HuH-7.5 (cell line): ENCODE results near the gene HDHD3.

Experiments
- DNase-seq: peaks from one replicate; pipeline ENCODE4 v3.0.0; 2011; ENCODE audit warnings: low spot score

Gene HDHD3

DNA sequence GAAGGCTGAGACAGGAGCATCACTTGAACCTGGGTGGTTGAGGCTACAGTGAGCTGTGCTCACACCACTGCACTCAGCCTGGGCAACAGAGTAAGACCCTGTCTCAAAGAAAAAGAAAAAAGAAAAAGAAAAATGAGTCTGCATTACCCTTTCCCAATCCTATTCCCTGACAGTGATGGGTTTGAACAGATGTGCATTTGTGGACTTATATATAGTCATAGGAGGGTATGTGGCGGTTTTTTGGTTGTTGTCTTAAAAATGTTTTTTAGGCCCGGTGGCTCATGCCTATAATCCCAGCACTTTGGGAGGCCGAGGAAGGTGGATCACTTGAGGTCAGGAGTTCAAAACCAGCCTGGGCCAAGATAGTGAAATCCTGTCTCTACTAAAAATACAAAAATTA is 13.4 kb downstream of the HDHD3 start:
- DNase-seq = no peak

DNA sequence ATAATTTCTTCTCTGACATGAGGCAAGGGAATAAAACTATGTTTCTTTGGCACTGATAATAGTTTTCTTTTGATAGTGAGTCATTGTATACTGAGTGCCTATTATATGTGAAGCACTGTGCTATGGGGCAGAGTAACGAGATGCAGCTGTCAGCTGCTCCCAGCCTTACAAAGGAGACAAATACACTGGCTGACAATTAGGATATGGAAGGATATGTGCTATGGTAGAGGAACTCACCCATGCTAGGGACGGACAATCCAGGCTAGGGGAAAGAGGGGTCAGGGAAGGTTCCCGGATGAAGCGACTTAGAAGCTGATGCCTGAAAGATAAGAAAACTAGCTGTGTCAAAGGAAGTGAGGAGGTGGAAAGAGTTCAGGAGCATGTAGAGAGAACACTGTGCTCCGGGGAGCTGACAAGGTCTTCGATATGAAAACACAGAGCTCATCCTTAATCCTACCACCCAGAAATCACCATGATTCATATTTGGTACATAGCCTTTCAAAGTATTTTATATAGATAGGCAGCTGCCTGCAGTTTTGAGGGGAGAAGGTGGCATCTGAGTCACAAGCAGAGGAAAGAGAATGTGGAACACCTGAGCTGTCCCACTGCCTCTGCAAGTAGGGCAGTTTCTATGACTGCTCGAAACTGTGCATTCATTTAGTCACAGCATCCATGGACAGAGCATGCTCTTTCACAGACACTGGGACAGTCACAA is 15.3 kb downstream of the HDHD3 start:
- no peak for DNase-seq

DNA sequence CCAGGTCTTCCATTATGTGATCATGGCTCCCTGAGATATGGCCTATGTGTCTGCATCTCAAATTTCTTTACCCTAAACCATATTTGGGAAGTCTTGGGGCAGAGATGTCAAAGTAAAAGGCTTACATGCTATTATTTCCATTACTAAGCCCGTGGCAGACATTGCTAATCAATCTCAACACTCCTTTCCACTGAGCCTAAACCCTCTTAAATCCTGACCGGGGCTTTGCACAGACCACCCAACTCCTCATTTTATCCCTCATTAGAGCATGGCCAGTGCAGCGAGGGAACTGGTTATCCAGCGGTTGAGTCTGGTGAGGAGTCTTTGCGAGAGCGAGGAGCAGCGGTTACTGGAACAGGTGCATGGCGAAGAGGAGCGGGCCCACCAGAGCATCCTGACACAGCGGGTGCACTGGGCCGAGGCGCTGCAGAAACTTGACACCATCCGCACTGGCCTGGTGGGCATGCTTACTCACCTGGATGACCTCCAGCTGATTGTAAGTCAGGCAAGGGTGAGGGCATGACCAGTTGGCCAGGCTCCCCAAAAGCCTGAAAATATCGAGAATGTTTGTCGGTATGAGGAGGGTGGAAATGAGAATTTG is 16.4 kb downstream of the HDHD3 start:
- no peak for DNase-seq

DNA sequence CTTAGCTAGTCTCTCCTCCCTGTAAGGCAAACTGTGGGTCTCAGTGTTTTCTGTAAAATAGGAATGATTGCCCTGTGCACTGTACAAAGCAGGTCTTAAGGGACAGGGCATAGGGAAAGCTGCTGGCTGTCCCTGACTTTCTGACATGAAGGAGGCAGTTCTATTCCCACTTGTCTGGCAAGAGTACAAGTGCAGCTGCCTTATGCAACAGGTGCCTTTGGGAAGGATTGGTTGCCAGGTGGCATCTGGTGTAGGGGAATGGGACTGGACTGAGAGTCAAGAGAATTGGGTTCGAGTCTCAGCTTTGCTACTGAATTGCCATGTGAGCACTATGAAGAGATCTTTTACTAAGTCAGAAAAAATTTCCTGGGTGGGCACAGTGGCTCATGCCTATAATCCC is 17.4 kb downstream of the HDHD3 start:
- no peak for DNase-seq

DNA sequence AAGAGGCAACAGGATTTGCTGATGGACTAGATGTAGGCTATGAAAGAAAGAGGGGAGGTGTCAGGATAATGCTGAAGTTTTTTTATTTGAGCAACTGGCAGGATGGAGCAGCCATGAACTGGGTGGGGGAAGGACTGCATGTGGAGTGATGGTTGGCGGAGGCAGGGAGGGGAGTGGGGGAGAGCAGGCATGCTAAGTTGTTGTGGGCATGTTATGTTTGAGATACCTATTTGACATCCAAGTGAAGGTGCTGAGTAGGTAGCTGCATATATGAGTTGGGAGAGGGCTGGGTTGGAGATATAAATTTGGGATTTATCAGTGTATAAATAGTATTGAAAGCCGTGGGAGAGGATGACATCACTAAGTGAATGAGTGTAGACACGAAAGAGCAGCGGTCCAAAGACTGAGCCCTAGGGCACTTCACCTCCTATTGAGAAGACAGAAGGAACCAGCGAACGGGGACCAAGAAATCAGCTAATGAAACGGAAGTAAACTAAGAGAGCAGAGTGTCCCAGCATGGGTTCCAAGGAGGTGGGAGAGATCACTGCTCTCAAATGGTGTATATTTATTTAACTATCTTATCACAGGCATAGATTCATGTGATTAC is 20.0 kb downstream of the HDHD3 start:
- no peak for DNase-seq

DNA sequence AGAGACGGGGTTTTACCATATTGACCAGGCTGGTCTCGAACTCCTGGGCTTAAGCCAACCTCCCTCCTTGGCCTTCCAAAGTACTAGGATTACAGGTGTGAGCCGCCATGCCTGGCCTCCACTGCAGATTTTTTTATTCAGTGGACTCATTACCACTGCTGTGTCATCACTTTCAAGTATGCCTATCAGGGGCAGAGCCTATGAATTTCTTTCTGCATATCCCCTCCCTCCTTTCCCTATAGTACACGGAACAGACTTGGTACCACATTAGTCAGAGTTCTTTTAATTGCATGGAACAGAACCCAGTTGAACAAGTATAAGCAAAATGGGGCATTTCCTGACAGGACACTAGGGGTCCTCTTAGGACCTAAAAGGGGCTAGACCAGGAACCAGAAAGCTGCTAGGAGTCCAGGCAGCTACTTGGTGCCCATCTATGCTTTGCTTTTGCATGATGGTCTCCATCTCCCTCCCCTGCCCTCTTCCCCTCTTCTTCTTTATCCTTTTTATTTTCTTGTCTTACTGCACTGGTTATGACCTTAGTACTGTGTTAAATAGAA is 21.7 kb downstream of the HDHD3 start:
- no peak for DNase-seq

DNA sequence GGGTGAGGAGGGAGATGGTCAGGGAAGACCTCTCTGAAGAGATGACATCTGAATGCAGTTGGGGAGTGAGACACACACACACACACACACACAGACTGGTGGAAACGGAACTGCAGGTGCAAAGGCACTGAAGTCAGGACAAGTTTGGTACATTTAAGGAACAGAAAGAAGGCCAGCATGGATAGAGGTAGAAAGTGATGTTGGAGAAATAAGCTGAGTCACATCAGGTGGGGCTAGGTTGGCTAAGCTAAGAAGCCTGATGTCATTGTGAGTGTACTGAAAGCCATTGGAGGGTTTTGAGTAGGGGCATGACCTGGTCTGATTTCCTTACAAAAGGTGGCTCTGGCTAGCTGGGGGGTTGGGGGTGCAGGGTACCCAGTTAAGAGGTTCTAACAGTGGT is 24.4 kb downstream of the HDHD3 start:
- no peak for DNase-seq

DNA sequence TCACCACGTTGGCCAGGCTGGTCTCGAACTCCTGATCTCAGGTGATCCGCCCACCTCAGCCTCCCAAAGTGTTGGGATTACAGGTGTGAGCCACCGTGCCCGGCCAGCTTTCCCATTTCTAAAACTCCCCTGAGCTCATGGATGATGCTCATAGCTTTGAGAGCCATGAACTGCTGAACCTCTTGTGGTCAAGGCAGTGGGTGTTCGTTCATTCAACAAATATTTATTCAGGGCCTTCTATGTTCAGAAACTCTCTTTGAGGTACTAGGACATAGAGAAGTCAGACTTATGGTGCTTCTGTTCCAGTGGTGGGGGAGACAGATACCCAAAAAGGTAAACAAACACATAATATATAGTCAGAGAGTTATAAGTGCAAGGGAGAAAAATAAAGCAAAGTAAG is 24.8 kb downstream of the HDHD3 start:
- DNase-seq = no peak

DNA sequence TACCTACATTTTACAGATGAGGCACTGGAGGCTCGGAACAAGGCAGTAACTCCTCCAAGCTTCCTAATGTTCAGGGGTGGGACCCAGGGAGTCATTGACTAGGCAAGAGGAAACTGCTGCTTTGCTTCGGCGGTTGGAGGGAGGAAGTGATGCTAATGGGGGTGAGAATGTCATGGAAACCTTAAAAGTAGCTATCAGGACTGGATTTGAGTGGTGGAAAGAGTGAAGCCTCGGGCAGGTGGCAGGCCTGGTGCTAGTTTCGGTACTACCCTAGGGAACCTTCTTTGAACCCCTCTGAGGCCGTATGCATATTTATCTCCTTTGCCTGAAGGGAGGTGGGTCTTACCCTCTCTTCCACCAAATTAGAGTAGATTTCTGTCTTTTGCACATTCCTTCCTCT is 25.8 kb downstream of the HDHD3 start:
- DNase-seq = no peak

DNA sequence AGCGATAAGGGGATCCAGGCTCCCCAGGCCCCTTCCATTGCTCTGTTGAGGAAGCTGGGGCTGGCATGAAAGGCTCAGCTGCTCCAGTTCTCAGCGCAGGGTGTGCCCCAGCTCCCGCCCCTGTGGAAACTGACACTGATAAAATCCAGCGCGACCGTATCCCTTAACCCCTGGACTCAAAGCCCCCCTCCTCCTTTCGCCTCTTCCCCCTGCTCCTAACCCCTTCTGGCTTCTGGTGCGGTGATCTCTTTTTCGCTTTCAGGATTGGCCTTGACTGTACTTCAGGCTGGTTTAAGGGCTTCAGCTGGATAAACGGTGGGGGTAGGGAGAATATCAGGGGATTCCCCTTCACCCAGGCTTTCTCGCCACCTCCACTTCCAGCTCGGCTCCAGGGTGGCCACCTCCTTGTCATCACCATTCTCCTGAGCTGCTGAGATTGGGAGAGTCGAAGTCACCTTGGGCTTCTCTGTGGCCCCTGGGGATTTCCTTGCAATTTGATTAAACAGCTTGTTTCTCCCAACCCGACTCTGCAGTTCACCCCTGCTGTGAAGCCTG is 26.6 kb downstream of the HDHD3 start:
- DNase-seq = no peak

DNA sequence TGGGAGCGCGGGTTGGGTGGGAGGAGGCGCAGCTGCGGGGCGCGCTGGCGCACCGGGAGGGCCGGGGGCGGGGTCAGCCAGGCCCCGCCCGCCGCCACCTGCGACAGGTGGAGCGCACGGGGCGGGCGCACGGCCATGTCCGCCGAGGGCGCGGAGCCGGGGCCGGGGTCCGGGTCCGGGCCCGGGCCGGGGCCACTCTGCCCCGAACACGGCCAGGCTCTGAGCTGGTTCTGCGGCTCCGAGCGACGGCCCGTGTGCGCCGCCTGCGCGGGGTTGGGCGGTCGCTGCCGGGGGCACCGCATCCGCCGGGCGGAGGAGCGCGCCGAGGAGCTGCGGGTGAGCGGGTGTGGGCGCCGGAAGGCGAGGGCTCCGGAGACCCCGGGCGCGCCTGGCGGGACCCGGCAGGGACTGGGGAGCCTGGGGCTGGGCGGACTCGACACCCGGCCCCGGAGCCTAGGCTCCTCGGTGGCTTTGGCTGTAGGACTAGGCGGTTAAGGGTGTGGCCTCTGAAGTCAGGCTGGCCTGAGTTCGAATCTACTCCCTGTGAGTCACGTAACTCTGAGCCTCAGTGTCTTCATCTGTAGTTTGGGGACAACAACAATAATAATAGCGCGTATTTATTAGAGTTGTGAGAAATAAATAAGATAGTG is 27.2 kb downstream of the HDHD3 start, which contains the start of gene BSPRY:
Gene BSPRY, plus strand, starts transcription at position 97 of the 650 bp plus-strand sequence. Its CDS starts 39 bp downstream, at position 136.
- peak; percentile 52 for DNase-seq

DNA sequence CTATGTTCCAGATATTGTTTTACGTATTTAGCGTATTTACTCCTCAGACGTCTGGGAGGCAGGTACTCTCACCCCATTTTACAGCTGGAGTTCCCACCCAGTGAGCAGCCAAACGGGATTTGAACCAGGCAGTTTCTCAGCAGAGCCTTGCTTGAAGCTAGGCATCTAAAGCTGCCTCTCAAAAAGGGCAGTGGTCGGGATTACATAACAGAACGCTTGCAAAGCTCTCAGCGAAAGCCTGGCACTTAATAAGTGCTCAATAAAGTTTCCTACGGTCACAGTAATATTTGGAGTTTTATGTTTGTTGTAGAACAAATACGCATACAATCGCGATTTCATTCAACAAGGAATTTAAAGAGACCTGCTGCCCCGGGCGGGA is 27.7 kb downstream of the HDHD3 start:
- no peak for DNase-seq

DNA sequence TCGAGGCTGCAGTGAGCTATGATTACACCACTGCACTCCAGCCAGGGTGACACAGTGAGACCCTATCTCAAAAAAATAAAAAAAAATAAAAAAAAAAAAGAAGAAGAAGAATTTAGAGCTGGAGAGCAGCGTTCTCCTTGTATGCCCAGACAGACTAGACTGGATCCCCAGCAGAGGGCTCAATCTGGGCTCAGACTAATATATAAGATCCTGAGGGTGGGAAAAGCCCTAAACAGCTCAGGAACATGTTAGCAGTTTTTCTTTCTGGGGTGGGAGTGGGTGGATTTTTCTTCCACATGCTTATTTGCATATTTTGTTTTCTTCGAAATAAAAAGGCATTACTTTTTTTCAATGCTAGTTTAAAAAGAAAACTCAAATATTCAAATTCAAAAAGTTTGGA is 28.3 kb downstream of the HDHD3 start:
- DNase-seq = no peak

DNA sequence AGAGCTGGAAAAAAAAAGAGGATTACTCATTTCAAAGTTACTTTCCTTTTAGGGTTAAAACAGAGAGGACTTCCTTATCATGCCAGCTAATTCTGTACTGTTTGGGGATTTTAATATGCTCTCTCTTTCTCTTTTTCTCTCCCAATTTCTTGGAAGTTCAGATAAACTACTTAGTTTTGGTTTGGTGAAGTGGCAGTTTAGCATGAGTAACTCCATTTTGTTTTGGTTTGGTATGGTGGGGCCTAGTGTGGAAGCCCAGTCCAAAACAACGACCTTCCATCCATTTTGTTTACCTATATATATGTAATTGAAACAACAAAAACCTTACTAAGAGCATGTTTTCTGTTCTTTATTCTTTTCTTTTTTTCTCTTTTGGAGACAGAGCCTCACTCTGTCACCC is 31.1 kb downstream of the HDHD3 start:
- no peak for DNase-seq

DNA sequence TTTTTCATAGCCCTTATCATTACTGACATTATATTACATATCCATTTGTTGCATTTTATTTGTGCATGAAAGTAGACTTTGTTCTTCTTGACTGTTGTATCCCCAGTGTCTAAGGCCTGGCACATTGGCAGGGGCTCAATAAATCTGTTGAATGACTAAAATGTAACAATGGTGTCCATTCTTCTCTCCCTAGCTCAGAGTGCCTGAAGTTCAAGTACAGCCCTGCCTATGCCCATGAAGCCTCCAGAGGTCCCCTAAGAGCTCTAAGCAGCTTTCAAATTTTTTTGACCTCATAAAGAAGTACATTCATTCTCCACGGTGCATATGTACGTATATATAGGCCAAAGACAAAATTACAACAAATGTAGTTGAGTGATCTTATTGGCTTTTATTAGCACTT is 31.6 kb downstream of the HDHD3 start:
- DNase-seq = no peak

DNA sequence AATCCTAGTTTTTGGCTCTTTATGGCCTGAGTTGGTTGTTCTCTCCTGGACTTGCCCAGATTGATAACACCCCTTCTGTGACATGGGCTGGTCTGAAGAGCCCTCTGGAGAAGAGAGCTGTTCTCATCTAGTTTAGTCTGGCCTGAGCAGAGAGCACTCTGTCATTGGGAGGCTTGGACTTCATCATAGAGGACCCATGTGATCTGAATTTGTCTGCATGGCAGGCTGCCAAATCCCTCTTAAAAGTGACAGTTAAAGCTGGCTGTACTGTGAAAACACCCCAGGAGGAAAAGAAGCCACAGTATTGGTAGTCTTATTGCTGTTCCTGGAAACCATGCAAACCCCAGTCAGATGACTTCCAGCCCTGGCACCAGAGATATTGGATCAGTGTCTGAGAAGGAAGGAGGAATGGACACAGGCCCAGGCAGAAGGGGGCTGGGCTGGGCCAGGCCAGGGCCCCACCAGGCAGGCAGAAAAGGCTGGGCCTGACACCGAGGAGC is 33.0 kb downstream of the HDHD3 start:
- DNase-seq = no peak

DNA sequence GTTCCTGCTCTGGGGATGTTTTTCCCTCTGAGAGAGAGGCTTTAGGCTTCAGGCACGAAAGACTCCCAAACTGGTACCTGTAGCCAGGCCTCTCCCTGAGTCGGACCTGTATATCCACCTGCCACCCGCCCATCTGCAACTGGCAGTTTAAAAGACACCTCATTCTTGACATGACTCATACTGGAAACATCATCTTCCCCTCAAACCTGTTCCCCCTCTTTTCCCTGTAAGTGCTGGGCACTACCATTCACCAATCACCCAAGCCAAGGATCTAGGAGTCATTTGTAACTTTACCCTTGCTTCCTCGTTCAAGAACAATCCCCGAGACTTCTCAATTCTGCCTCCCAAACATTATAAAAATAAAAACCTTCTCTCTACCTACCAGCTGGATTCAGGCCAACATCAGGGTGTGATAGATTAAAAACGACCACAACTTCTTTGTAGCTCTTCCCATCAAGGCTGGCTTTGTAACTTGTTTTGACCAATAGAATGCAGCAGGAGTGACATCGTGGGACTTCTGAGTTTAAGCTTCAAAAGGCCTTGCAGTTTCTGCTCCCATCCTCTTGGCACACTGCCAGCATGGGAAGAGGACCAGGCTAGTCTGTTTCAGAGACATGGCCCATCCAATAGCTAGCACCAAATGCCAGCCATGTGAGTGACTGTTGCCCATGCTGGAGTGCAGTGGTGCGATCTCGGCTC is 34.9 kb downstream of the HDHD3 start:
- no peak for DNase-seq

DNA sequence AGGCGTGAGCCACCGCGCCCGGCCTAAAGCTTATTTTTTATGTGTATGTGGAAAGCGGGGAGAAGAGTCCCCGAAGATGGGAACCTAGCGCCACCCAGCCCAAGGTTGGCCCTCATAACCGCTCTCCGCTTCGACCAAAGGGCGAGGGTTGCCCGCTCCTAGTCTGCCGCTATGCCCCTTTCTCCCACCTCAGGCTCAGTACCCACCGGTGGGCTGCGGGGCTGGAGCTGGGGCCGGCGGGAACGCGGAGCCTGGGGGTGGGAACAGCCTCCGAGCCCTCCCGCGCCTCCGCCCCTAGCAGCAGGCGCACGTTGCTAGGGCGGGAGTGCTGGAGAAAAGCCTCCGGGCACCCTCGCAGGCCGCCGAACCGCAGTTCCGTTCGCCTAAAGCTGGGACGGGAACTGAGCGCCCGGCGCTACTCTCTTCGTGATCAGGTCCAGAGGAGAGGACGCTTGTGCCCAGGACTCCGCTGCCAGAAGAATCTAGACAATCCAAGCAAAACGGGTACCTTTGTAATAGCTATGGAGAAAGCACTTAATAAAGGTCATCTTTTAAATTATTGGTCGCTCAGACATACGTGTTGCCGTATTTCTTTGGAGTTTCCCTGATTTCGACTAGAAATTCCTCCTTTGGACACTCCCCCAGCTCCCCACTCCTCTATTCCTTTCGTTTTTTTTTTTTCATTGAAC is 36.6 kb downstream of the HDHD3 start, which contains the start of gene WDR31:
Gene WDR31, minus strand, starts transcription at position 265 of the 689 bp plus-strand sequence. CDS start 8,253 bp downstream, outside the sequence.
- DNase-seq = peak; percentile 85

DNA sequence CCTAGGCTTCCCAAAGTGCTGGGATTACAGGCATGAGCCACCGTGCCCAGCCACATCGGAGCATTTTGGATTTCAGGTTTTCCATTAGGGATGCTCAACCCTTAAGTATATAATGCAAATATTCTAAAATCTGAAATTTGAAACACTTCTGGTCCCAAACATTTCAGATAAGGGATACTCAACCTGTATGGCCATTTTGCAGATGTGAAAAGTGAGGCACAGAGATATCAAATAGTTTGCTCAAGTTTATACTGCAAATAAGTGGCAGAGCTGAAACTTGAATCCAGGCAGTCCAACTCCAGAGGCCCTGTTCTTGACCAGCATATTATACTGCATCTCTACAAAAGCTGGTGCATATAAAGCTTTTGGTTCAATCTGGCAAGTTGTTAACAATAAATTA is 39.1 kb downstream of the HDHD3 start:
- no peak for DNase-seq

DNA sequence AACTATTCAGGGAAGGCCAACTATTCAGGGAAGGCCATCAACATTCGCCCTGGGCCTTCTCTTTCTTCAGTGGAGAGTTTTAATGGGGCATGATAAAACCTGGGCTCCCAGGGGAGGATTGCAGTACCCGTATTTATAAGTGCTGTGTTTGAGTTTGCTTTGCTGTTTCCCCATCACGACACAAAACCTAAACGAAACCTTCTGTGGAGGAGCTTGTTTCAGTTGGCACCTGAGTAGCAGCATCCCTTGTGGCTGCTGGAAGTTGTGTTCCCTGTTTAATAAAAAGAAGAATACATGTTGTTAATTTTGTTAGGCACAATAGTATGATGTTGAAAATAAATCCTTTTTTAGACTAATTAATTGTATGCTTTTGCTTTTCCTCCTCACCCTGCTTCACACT is 45.0 kb downstream of the HDHD3 start:
- no peak for DNase-seq
